Measurements from ENCODE around the gene KCNIP4.

DNA sequence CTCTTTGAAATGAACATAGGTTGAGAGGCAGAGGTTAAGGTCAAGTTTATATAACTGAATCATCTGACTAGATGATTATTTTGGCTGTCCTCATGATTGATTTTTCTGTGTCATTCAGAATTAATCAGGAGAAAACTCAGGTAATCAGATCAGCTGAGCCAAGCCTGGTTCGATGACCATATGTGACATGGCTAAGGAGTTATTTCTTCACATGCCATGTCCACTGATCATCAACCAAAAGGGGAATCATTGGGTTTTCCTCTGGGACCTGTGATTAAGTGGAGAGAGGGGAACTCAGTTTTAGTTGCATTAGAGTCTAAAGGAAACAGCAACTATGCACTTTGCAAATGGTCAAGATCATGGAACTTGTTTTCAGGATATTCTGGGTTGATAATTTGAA is 1268.6 kb downstream of the KCNIP4 start:
- no peak for TF ChIP-seq EZH2 (IDR thresholded peaks at IDR 0.05; ENCODE audit: insufficient read depth, poor library complexity, severe bottlenecking)
- no peak for TF ChIP-seq EZH2phosphoT487 (IDR thresholded peaks at IDR 0.05; ENCODE audit: insufficient read depth, low read depth)

Data from GM23248 (cell line).